OCI-LY1 (cell line): ENCODE data around the gene MBNL1.

Source experiments
- H2AFZ ChIP-seq: fragments of 200-600 bp; sonication (generic), shearing (Covaris generic); 2 replicates; pipeline ENCODE4 v1.6.0; 2014; ENCODE audit warnings: antibody characterized with exemption, mild to moderate bottlenecking, low read length
- H3F3A ChIP-seq: fragments of 200-600 bp; sonication (generic), shearing (Covaris generic); 2 replicates; pipeline ENCODE4 v1.6.0; 2014; ENCODE audit warnings: mild to moderate bottlenecking, antibody characterized with exemption, low read length, moderate library complexity; ENCODE audit not compliant: insufficient read depth
- H3K27ac ChIP-seq: fragments of 200-600 bp; sonication (generic); 2 replicates; pipeline ENCODE4 v1.5.1; 2014; ENCODE audit warnings: low read length, mixed run types, mild to moderate bottlenecking, low read depth; ENCODE audit not compliant: poor library complexity, severe bottlenecking
- H3K27me3 ChIP-seq: fragments of 200-600 bp; sonication (generic); 2 replicates; pipeline ENCODE4 v1.6.0; 2014; ENCODE audit warnings: antibody characterized with exemption, mild to moderate bottlenecking, low read length, moderate library complexity; ENCODE audit not compliant: insufficient read depth
- H3K36me3 ChIP-seq: fragments of 200-600 bp; sonication (generic); 2 replicates; pipeline ENCODE4 v1.6.1; 2014; ENCODE audit warnings: mild to moderate bottlenecking, antibody characterized with exemption, low read length, moderate library complexity, mixed read lengths; ENCODE audit not compliant: insufficient read depth
- H3K4me1 ChIP-seq: fragments of 200-600 bp; sonication (generic); 2 replicates; pipeline ENCODE4 v1.5.1; 2014; ENCODE audit warnings: mild to moderate bottlenecking, low read length, moderate library complexity; ENCODE audit not compliant: insufficient read depth, severe bottlenecking
- H3K4me2 ChIP-seq: fragments of 200-600 bp; sonication (generic), shearing (Covaris generic); 2 replicates; pipeline ENCODE4 v1.6.1; 2014; ENCODE audit warnings: low read length
- H3K4me3 ChIP-seq: fragments of 200-600 bp; sonication (generic); 2 replicates; pipeline ENCODE4 v1.5.1; 2014; ENCODE audit warnings: low read length, low read depth, mild to moderate bottlenecking, mixed read lengths; ENCODE audit not compliant: poor library complexity, severe bottlenecking
- H3K79me2 ChIP-seq: fragments of 200-600 bp; shearing (Covaris generic); 2 replicates; pipeline ENCODE4 v1.6.1; 2016; ENCODE audit warnings: mixed run types, low read length, mixed read lengths; ENCODE audit not compliant: insufficient read depth
- H3K9ac ChIP-seq: fragments of 200-600 bp; sonication (generic), shearing (Covaris generic); 2 replicates; pipeline ENCODE4 v1.6.1; 2014; ENCODE audit warnings: mild to moderate bottlenecking, low read length, mixed read lengths
- H3K9me2 ChIP-seq: fragments of 200-600 bp; sonication (generic), shearing (Covaris generic); 2 replicates; pipeline ENCODE4 v1.6.1; 2014; ENCODE audit warnings: low read depth, mild to moderate bottlenecking, low read length, mixed read lengths
- H3K9me3 ChIP-seq: fragments of 200-600 bp; shearing (Covaris generic); 2 replicates; pipeline ENCODE4 v1.6.1; 2014; ENCODE audit warnings: low read length, mixed read lengths
- H4K20me1 ChIP-seq: fragments of 200-600 bp; sonication (generic), shearing (Covaris generic); 2 replicates; pipeline ENCODE4 v1.6.0; 2016; ENCODE audit warnings: mild to moderate bottlenecking, low read length; ENCODE audit not compliant: insufficient read depth
- CTCF ChIP-seq: fragments of 200-600 bp; sonication (generic), shearing (Covaris generic); IDR thresholded peaks from 2 replicates; pipeline ENCODE4 v1.5.1; 2017; ENCODE audit warnings: mild to moderate bottlenecking, antibody characterized with exemption, low read length, moderate library complexity, mixed read lengths
- EZH2 ChIP-seq: fragments of 200-600 bp; sonication (generic), shearing (Covaris generic); IDR thresholded peaks from 2 replicates; pipeline ENCODE4 v1.8.0; 2017; ENCODE audit warnings: borderline replicate concordance, mixed run types, mild to moderate bottlenecking, antibody characterized with exemption, low read length, moderate library complexity, mixed read lengths

The MBNL1 gene

GRCh38 chr3:152470893-152471292, 202.2 kb downstream of the MBNL1 start:
- H3K9ac ChIP-seq, result no peak overlapping the region
- no peak overlapping the region for H3K4me3 ChIP-seq
- H3F3A ChIP-seq, result peaks cover 23% of the 10 kb centered on the region
- no peaks in the 10 kb centered on the region for H3K9me2 ChIP-seq
- H3K36me3 ChIP-seq, result peaks cover 4% of the 10 kb centered on the region; the same call in 1 of the 2 replicates
- H3K27ac ChIP-seq, result no peak overlapping the region
- H3K79me2 ChIP-seq, result no peaks in the 10 kb centered on the region
- no peak overlapping the region for H3K4me2 ChIP-seq
- H3K4me1 ChIP-seq, result peaks cover 4% of the 10 kb centered on the region
- H3K27me3 ChIP-seq, result no peaks in the 10 kb centered on the region
- no peaks in the 10 kb centered on the region for H4K20me1 ChIP-seq
- H3K9me3 ChIP-seq, result no peaks in the 10 kb centered on the region
- H2AFZ ChIP-seq, result no peak overlapping the region
- TF ChIP-seq CTCF, result no peak
- TF ChIP-seq EZH2, result no peak

GRCh38 chr3:152471814-152472671, 203.3 kb downstream of the MBNL1 start:
- Histone ChIP-seq H4K20me1 (no peaks in the 10 kb centered on the region), H3K27me3 (no peaks in the 10 kb centered on the region), H3K27ac (no peak overlapping the region), H3K9me3 (no peaks in the 10 kb centered on the region), H3F3A (peaks cover 18% of the 10 kb centered on the region), H3K79me2 (no peaks in the 10 kb centered on the region), H2AFZ (no peak overlapping the region), H3K36me3 (peaks cover under 1% of the 10 kb centered on the region; the same call in 1 of the 2 replicates), H3K9ac (no peak overlapping the region), H3K4me2 (peak overlapping the region; percentile 66), H3K4me3 (peak overlapping the region; percentile 21), H3K4me1 (peaks cover 4% of the 10 kb centered on the region), H3K9me2 (no peaks in the 10 kb centered on the region)
- TF ChIP-seq CTCF, result peak; percentile 83
- no peak for TF ChIP-seq EZH2

- Histone ChIP-seq H3K27ac (no peak overlapping the region), H3K4me3 (no peak overlapping the region), H3F3A (peaks cover 18% of the 10 kb centered on the region), H3K9ac (no peak overlapping the region), H3K4me2 (no peak overlapping the region), H3K9me3 (no peaks in the 10 kb centered on the region), H4K20me1 (no peaks in the 10 kb centered on the region), H3K36me3 (no peaks in the 10 kb centered on the region), H3K79me2 (no peaks in the 10 kb centered on the region), H3K27me3 (no peaks in the 10 kb centered on the region), H2AFZ (no peak overlapping the region), H3K9me2 (no peaks in the 10 kb centered on the region), H3K4me1 (peaks cover 4% of the 10 kb centered on the region)
- no peak for TF ChIP-seq EZH2
- TF ChIP-seq CTCF, result no peak
These were observed 203.9 kb downstream of the MBNL1 start for GRCh38 chr3:152472672-152472954.
